ENCODE data around the gene FNDC3B.

The FNDC3B gene

GRCh38 chr3:172342097-172342659, 302.8 kb downstream of the FNDC3B start:
- Histone ChIP-seq H3K14ac (ENCODE audit: low read length) (no peak overlapping the region), H3K18ac (ENCODE audit: low read length) (no peak overlapping the region), H3K79me1 (ENCODE audit: low read depth, low read length) (peaks cover 1% of the 10 kb centered on the region), H3K4ac (ENCODE audit: low read length) (no peak overlapping the region), H2BK5ac (ENCODE audit: low read length) (no peak overlapping the region), H3K36me3 (replicated peaks in 1 of 2; ENCODE audit: control insufficient read depth in 2 of 2, insufficient read depth in 2 of 2, low read length in 2 of 2) (peaks cover 27 to 93% of the 10 kb centered on the region in 2 donors), H4K8ac (ENCODE audit: low read depth, low read length) (no peak overlapping the region), H3K27ac (replicated peaks; ENCODE audit: low read length) (no peak overlapping the region), H3K4me2 (ENCODE audit: insufficient read depth, low read length, poor library complexity, severe bottlenecking) (no peak overlapping the region), H3K4me1 (ENCODE audit: control insufficient read depth in 2 of 2, insufficient read depth in 1 of 2, low read depth in 1 of 2, low read length in 2 of 2) (no peaks in the 10 kb centered on the region), H3K27me3 (ENCODE audit: control insufficient read depth in 3 of 3, insufficient read depth in 3 of 3, low read depth in 1 of 3, low read length in 3 of 3) (no peaks in the 10 kb centered on the region), H3K9ac (ENCODE audit: low read depth, low read length, poor library complexity) (no peak overlapping the region), H2AK5ac (ENCODE audit: low read depth, low read length) (no peak overlapping the region), H2BK12ac (ENCODE audit: low read length) (no peak overlapping the region), H3K23ac (ENCODE audit: low read depth, low read length, poor library complexity) (no peak overlapping the region), H3K4me3 (ENCODE audit: low read length in 2 of 2) (no peak overlapping the region), H3K9me3 (replicated peaks in 1 of 2; ENCODE audit: control insufficient read depth in 2 of 2, insufficient read depth in 1 of 2, low read depth in 1 of 2, low read length in 2 of 2) (no peaks in the 10 kb centered on the region), H2BK120ac (ENCODE audit: low read depth, low read length) (no peak overlapping the region), H2BK15ac (ENCODE audit: low read length) (no peak overlapping the region), H2AFZ (ENCODE audit: low read length) (no peak overlapping the region), H4K91ac (ENCODE audit: low read depth, low read length, poor library complexity) (no peak overlapping the region)
- DNase-seq (ENCODE audit: low spot score) = no peak
- no CpG with 5 or more reads among the region's 3 CpGs for WGBS, 2 donors (ENCODE audit: extremely low coverage in 2 of 2, insufficient read length in 2 of 2, insufficient replicate concordance in 1 of 2)

GRCh38 chr3:172343117-172343516, 303.7 kb downstream of the FNDC3B start:
- H3K18ac ChIP-seq (ENCODE audit: low read length) = no peak overlapping the region
- H4K8ac ChIP-seq (ENCODE audit: low read depth, low read length) = no peak overlapping the region
- H3K9ac ChIP-seq (ENCODE audit: low read depth, low read length, poor library complexity) = no peak overlapping the region
- no peak overlapping the region for H2AFZ ChIP-seq (ENCODE audit: low read length)
- WGBS, 2 donors (ENCODE audit: extremely low coverage in 2 of 2, insufficient read length in 2 of 2, insufficient replicate concordance in 1 of 2) = no CpG with 5 or more reads among the region's 3 CpGs
- no peaks in the 10 kb centered on the region for H3K4me1 ChIP-seq (ENCODE audit: control insufficient read depth in 2 of 2, insufficient read depth in 1 of 2, low read depth in 1 of 2, low read length in 2 of 2)
- H3K27me3 ChIP-seq (ENCODE audit: control insufficient read depth in 3 of 3, insufficient read depth in 3 of 3, low read depth in 1 of 3, low read length in 3 of 3) = no peaks in the 10 kb centered on the region
- H3K27ac ChIP-seq (replicated peaks; ENCODE audit: low read length) = no peak overlapping the region
- H3K4ac ChIP-seq (ENCODE audit: low read length) = no peak overlapping the region
- no peak overlapping the region for H2BK5ac ChIP-seq (ENCODE audit: low read length)
- H4K91ac ChIP-seq (ENCODE audit: low read depth, low read length, poor library complexity) = no peak overlapping the region
- no peak overlapping the region for H3K14ac ChIP-seq (ENCODE audit: low read length)
- H3K4me2 ChIP-seq (ENCODE audit: insufficient read depth, low read length, poor library complexity, severe bottlenecking) = no peak overlapping the region
- no peak overlapping the region for H2BK12ac ChIP-seq (ENCODE audit: low read length)
- no peak overlapping the region for H2BK120ac ChIP-seq (ENCODE audit: low read depth, low read length)
- no peak for DNase-seq (ENCODE audit: low spot score)
- H3K36me3 ChIP-seq (replicated peaks in 1 of 2; ENCODE audit: control insufficient read depth in 2 of 2, insufficient read depth in 2 of 2, low read length in 2 of 2) = peaks cover 24 to 95% of the 10 kb centered on the region in 2 donors
- H3K9me3 ChIP-seq (replicated peaks in 1 of 2; ENCODE audit: control insufficient read depth in 2 of 2, insufficient read depth in 1 of 2, low read depth in 1 of 2, low read length in 2 of 2) = no peaks in the 10 kb centered on the region
- peaks cover 1% of the 10 kb centered on the region for H3K79me1 ChIP-seq (ENCODE audit: low read depth, low read length)
- H2AK5ac ChIP-seq (ENCODE audit: low read depth, low read length) = no peak overlapping the region
- no peak overlapping the region for H3K4me3 ChIP-seq (ENCODE audit: low read length in 2 of 2)
- no peak overlapping the region for H2BK15ac ChIP-seq (ENCODE audit: low read length)
- no peak overlapping the region for H3K23ac ChIP-seq (ENCODE audit: low read depth, low read length, poor library complexity)

GRCh38 chr3:172343979-172344378, 304.6 kb downstream of the FNDC3B start:
- H4K8ac ChIP-seq (ENCODE audit: low read depth, low read length) = no peak overlapping the region
- no peak overlapping the region for H3K4me3 ChIP-seq (ENCODE audit: low read length in 2 of 2)
- H3K79me1 ChIP-seq (ENCODE audit: low read depth, low read length) = peaks cover 1% of the 10 kb centered on the region
- no peak overlapping the region for H2BK12ac ChIP-seq (ENCODE audit: low read length)
- H3K4me1 ChIP-seq (ENCODE audit: control insufficient read depth in 2 of 2, insufficient read depth in 1 of 2, low read depth in 1 of 2, low read length in 2 of 2) = no peaks in the 10 kb centered on the region
- H3K36me3 ChIP-seq (replicated peaks in 1 of 2; ENCODE audit: control insufficient read depth in 2 of 2, insufficient read depth in 2 of 2, low read length in 2 of 2) = peaks cover 24 to 95% of the 10 kb centered on the region in 2 donors
- H3K9ac ChIP-seq (ENCODE audit: low read depth, low read length, poor library complexity) = no peak overlapping the region
- no peaks in the 10 kb centered on the region for H3K9me3 ChIP-seq (replicated peaks in 1 of 2; ENCODE audit: control insufficient read depth in 2 of 2, insufficient read depth in 1 of 2, low read depth in 1 of 2, low read length in 2 of 2)
- H3K18ac ChIP-seq (ENCODE audit: low read length) = no peak overlapping the region
- H2BK5ac ChIP-seq (ENCODE audit: low read length) = no peak overlapping the region
- H3K14ac ChIP-seq (ENCODE audit: low read length) = no peak overlapping the region
- no peaks in the 10 kb centered on the region for H3K27me3 ChIP-seq (ENCODE audit: control insufficient read depth in 3 of 3, insufficient read depth in 3 of 3, low read depth in 1 of 3, low read length in 3 of 3)
- H2BK15ac ChIP-seq (ENCODE audit: low read length) = no peak overlapping the region
- DNase-seq (ENCODE audit: low spot score) = no peak
- no peak overlapping the region for H2BK120ac ChIP-seq (ENCODE audit: low read depth, low read length)
- H2AFZ ChIP-seq (ENCODE audit: low read length) = no peak overlapping the region
- H3K27ac ChIP-seq (replicated peaks; ENCODE audit: low read length) = no peak overlapping the region
- H3K4me2 ChIP-seq (ENCODE audit: insufficient read depth, low read length, poor library complexity, severe bottlenecking) = no peak overlapping the region
- H3K4ac ChIP-seq (ENCODE audit: low read length) = no peak overlapping the region
- no CpG with 5 or more reads among the region's 12 CpGs for WGBS, 2 donors (ENCODE audit: extremely low coverage in 2 of 2, insufficient read length in 2 of 2, insufficient replicate concordance in 1 of 2)
- H4K91ac ChIP-seq (ENCODE audit: low read depth, low read length, poor library complexity) = no peak overlapping the region
- no peak overlapping the region for H3K23ac ChIP-seq (ENCODE audit: low read depth, low read length, poor library complexity)
- no peak overlapping the region for H2AK5ac ChIP-seq (ENCODE audit: low read depth, low read length)

GRCh38 chr3:172346161-172346560, 306.8 kb downstream of the FNDC3B start:
- no peak overlapping the region for H2BK5ac ChIP-seq (ENCODE audit: low read length)
- no peak overlapping the region for H3K14ac ChIP-seq (ENCODE audit: low read length)
- H2AK5ac ChIP-seq (ENCODE audit: low read depth, low read length) = no peak overlapping the region
- H3K23ac ChIP-seq (ENCODE audit: low read depth, low read length, poor library complexity) = no peak overlapping the region
- H2BK12ac ChIP-seq (ENCODE audit: low read length) = no peak overlapping the region
- H3K27ac ChIP-seq (replicated peaks; ENCODE audit: low read length) = no peak overlapping the region
- H3K79me1 ChIP-seq (ENCODE audit: low read depth, low read length) = peaks cover 1% of the 10 kb centered on the region
- H3K4me2 ChIP-seq (ENCODE audit: insufficient read depth, low read length, poor library complexity, severe bottlenecking) = no peak overlapping the region
- H3K4me1 ChIP-seq (ENCODE audit: control insufficient read depth in 2 of 2, insufficient read depth in 1 of 2, low read depth in 1 of 2, low read length in 2 of 2) = no peaks in the 10 kb centered on the region
- H3K9me3 ChIP-seq (replicated peaks in 1 of 2; ENCODE audit: control insufficient read depth in 2 of 2, insufficient read depth in 1 of 2, low read depth in 1 of 2, low read length in 2 of 2) = peaks cover 0 to 3% of the 10 kb centered on the region in 2 donors
- H3K27me3 ChIP-seq (ENCODE audit: control insufficient read depth in 3 of 3, insufficient read depth in 3 of 3, low read depth in 1 of 3, low read length in 3 of 3) = no peaks in the 10 kb centered on the region
- no peak overlapping the region for H4K8ac ChIP-seq (ENCODE audit: low read depth, low read length)
- no peak overlapping the region for H2BK120ac ChIP-seq (ENCODE audit: low read depth, low read length)
- peaks cover 24 to 98% of the 10 kb centered on the region in 2 donors for H3K36me3 ChIP-seq (replicated peaks in 1 of 2; ENCODE audit: control insufficient read depth in 2 of 2, insufficient read depth in 2 of 2, low read length in 2 of 2)
- no peak overlapping the region for H3K18ac ChIP-seq (ENCODE audit: low read length)
- H2AFZ ChIP-seq (ENCODE audit: low read length) = no peak overlapping the region
- no CpG with 5 or more reads among the region's 3 CpGs for WGBS, 2 donors (ENCODE audit: extremely low coverage in 2 of 2, insufficient read length in 2 of 2, insufficient replicate concordance in 1 of 2)
- H3K9ac ChIP-seq (ENCODE audit: low read depth, low read length, poor library complexity) = no peak overlapping the region
- H4K91ac ChIP-seq (ENCODE audit: low read depth, low read length, poor library complexity) = no peak overlapping the region
- DNase-seq (ENCODE audit: low spot score) = no peak
- no peak overlapping the region for H2BK15ac ChIP-seq (ENCODE audit: low read length)
- no peak overlapping the region for H3K4ac ChIP-seq (ENCODE audit: low read length)
- no peak overlapping the region for H3K4me3 ChIP-seq (ENCODE audit: low read length in 2 of 2)
